Measurements from ENCODE around the gene GLCE.
"Not testable (repeated sequence)": the region's sequence is repeated elsewhere in the genome, so short reads cannot be mapped to it uniquely, and the experiment has no call there.

Gene GLCE

GRCh38 chr15:69158201-69158842 is 2.1 kb upstream of the GLCE start:
- in situ Hi-C loops (cut with MboI; ENCODE audit: low sequenced_read_pairs): no loop called here
- DNase-seq (ENCODE audit: low spot score in 2 of 2): no peak
- H3K4me3 ChIP-seq: no peak overlapping the region
- H3K27me3 ChIP-seq (ENCODE audit: low read depth): peaks cover 6% of the 10 kb centered on the region; the same call in 1 of the 2 replicates
- H3K9me3 ChIP-seq: no peaks in the 10 kb centered on the region
- peaks cover 2% of the 10 kb centered on the region; the same call in 1 of the 2 replicates for H3K36me3 ChIP-seq (replicated peaks)
- H3K4me1 ChIP-seq: peaks cover 5% of the 10 kb centered on the region

- Histone ChIP-seq H3K4me3 (no peak overlapping the region), H3K36me3 (replicated peaks) (peaks cover 2% of the 10 kb centered on the region; the same call in 1 of the 2 replicates), H3K9me3 (no peaks in the 10 kb centered on the region), H3K27me3 (ENCODE audit: low read depth) (peaks cover 3% of the 10 kb centered on the region; the same call in 1 of the 2 replicates), H3K4me1 (peaks cover 5% of the 10 kb centered on the region)
- in situ Hi-C loops (cut with MboI; ENCODE audit: low sequenced_read_pairs): no loop called here
- DNase-seq (ENCODE audit: low spot score in 2 of 2): no peak
Measured at GRCh38 chr15:69158843-69159240, 1.6 kb upstream of the GLCE start.

- in situ Hi-C loops (cut with MboI; ENCODE audit: low sequenced_read_pairs): no loop called here
- DNase-seq (ENCODE audit: low spot score in 2 of 2): no peak
- H3K4me3 ChIP-seq: peak overlapping the region; percentile 88
Measured at GRCh38 chr15:69159805-69160140, 662 bp upstream of the GLCE start.

GRCh38 chr15:69161079-69161877 is 843 bp downstream of the GLCE start:
- Histone ChIP-seq H3K36me3 (replicated peaks) (peaks cover 2% of the 10 kb centered on the region; the same call in 1 of the 2 replicates), H3K9me3 (no peaks in the 10 kb centered on the region), H3K4me1 (peaks cover 10% of the 10 kb centered on the region), H3K27me3 (ENCODE audit: low read depth) (no peaks in the 10 kb centered on the region), H3K4me3 (peak overlapping the region; percentile 88)
- peak; percentile 63 to 79 for DNase-seq (ENCODE audit: low spot score in 2 of 2)
- in situ Hi-C loops (cut with MboI; ENCODE audit: low sequenced_read_pairs): no loop called here

More at GRCh38 chr15:69159805-69160140, 662 bp upstream of the GLCE start:
- Histone ChIP-seq H3K27me3 (ENCODE audit: low read depth) (no peaks in the 10 kb centered on the region; the same call in 1 of the 2 replicates), H3K4me1 (peaks cover 7% of the 10 kb centered on the region), H3K9me3 (no peaks in the 10 kb centered on the region), H3K36me3 (replicated peaks) (peaks cover 2% of the 10 kb centered on the region; the same call in 1 of the 2 replicates)

- Histone ChIP-seq H3K9me3 (no peaks in the 10 kb centered on the region), H3K4me3 (peak overlapping the region; percentile 88), H3K36me3 (replicated peaks) (peaks cover 2% of the 10 kb centered on the region; the same call in 1 of the 2 replicates), H3K4me1 (peaks cover 10% of the 10 kb centered on the region), H3K27me3 (ENCODE audit: low read depth) (no peaks in the 10 kb centered on the region)
- in situ Hi-C loops (cut with MboI; ENCODE audit: low sequenced_read_pairs): no loop called here
- peak in 1 of 2 experiments; percentile 34 for DNase-seq (ENCODE audit: low spot score in 2 of 2)
Measured at GRCh38 chr15:69161878-69162213, 1.4 kb downstream of the GLCE start.

- no peaks in the 10 kb centered on the region for H3K9me3 ChIP-seq
- H3K4me1 ChIP-seq: peaks cover 10% of the 10 kb centered on the region
- in situ Hi-C loops (cut with MboI; ENCODE audit: low sequenced_read_pairs): no loop called here
- H3K36me3 ChIP-seq (replicated peaks): peaks cover 2% of the 10 kb centered on the region; the same call in 1 of the 2 replicates
- H3K4me3 ChIP-seq: no peak overlapping the region
- DNase-seq (ENCODE audit: low spot score in 2 of 2): no peak
- no peaks in the 10 kb centered on the region for H3K27me3 ChIP-seq (ENCODE audit: low read depth)
Measured at GRCh38 chr15:69163141-69163669, 2.8 kb downstream of the GLCE start.

GRCh38 chr15:69164807-69165636 is 4.6 kb downstream of the GLCE start:
- H3K36me3 ChIP-seq (replicated peaks): peaks cover 2% of the 10 kb centered on the region; the same call in 1 of the 2 replicates
- no peaks in the 10 kb centered on the region for H3K27me3 ChIP-seq (ENCODE audit: low read depth)
- DNase-seq (ENCODE audit: low spot score in 2 of 2): no peak
- peaks cover 7% of the 10 kb centered on the region for H3K4me1 ChIP-seq
- no peak overlapping the region for H3K4me3 ChIP-seq
- in situ Hi-C loops (cut with MboI; ENCODE audit: low sequenced_read_pairs): no loop called here
- H3K9me3 ChIP-seq: no peaks in the 10 kb centered on the region

GRCh38 chr15:69165637-69166025 is 5.2 kb downstream of the GLCE start:
- H3K4me3 ChIP-seq: no peak overlapping the region
- H3K4me1 ChIP-seq: peaks cover 7% of the 10 kb centered on the region
- DNase-seq (ENCODE audit: low spot score in 2 of 2): no peak
- H3K27me3 ChIP-seq (ENCODE audit: low read depth): no peaks in the 10 kb centered on the region
- H3K9me3 ChIP-seq: no peaks in the 10 kb centered on the region
- H3K36me3 ChIP-seq (replicated peaks): peaks cover under 1% of the 10 kb centered on the region; the same call in 1 of the 2 replicates
- in situ Hi-C loops (cut with MboI; ENCODE audit: low sequenced_read_pairs): no loop called here

- Histone ChIP-seq H3K27me3 (ENCODE audit: low read depth) (no peaks in the 10 kb centered on the region), H3K36me3 (replicated peaks) (no peaks in the 10 kb centered on the region), H3K4me1 (peaks cover 5% of the 10 kb centered on the region; the same call in 1 of the 2 replicates), H3K9me3 (no peaks in the 10 kb centered on the region), H3K4me3 (no peak overlapping the region)
- no peak for DNase-seq (ENCODE audit: low spot score in 2 of 2)
- in situ Hi-C loops (cut with MboI; ENCODE audit: low sequenced_read_pairs): no loop called here
Measured at GRCh38 chr15:69167218-69167846, 6.9 kb downstream of the GLCE start.

- H3K36me3 ChIP-seq (replicated peaks); DNase-seq (ENCODE audit: low spot score in 2 of 2); H3K4me3 ChIP-seq; H3K4me1 ChIP-seq; H3K9me3 ChIP-seq; H3K27me3 ChIP-seq (ENCODE audit: low read depth); in situ Hi-C loops (cut with MboI; ENCODE audit: low sequenced_read_pairs): not testable (repeated sequence)
Measured at GRCh38 chr15:69168361-69168760, 7.9 kb downstream of the GLCE start.

GRCh38 chr15:69169540-69169939 is 9.1 kb downstream of the GLCE start:
- in situ Hi-C loops (cut with MboI; ENCODE audit: low sequenced_read_pairs); H3K9me3 ChIP-seq; H3K36me3 ChIP-seq (replicated peaks); H3K4me1 ChIP-seq; H3K27me3 ChIP-seq (ENCODE audit: low read depth); DNase-seq (ENCODE audit: low spot score in 2 of 2); H3K4me3 ChIP-seq: not testable (repeated sequence)

- Histone ChIP-seq H3K4me3 (no peak overlapping the region), H3K9me3 (no peaks in the 10 kb centered on the region), H3K36me3 (replicated peaks) (no peaks in the 10 kb centered on the region), H3K4me1 (no peaks in the 10 kb centered on the region; the same call in 1 of the 2 replicates), H3K27me3 (ENCODE audit: low read depth) (no peaks in the 10 kb centered on the region)
- peak in 1 of 2 experiments; percentile 32 for DNase-seq (ENCODE audit: low spot score in 2 of 2)
- in situ Hi-C loops (cut with MboI; ENCODE audit: low sequenced_read_pairs): no loop called here
Measured at GRCh38 chr15:69170597-69170996, 10.2 kb downstream of the GLCE start.

- H3K9me3 ChIP-seq: no peaks in the 10 kb centered on the region
- in situ Hi-C loops (cut with MboI; ENCODE audit: low sequenced_read_pairs): no loop called here
- no peaks in the 10 kb centered on the region for H3K27me3 ChIP-seq (ENCODE audit: low read depth)
- no peak for DNase-seq (ENCODE audit: low spot score in 2 of 2)
- H3K36me3 ChIP-seq (replicated peaks): no peaks in the 10 kb centered on the region
- H3K4me1 ChIP-seq: no peaks in the 10 kb centered on the region; the same call in 1 of the 2 replicates
- no peak overlapping the region for H3K4me3 ChIP-seq
Measured at GRCh38 chr15:69172847-69173246, 12.4 kb downstream of the GLCE start.

Measured in HAP-1 (cell line).